Thyroid gland (tissue), 4 donors: ENCODE results near the gene TTR.

Source experiments
- CTCF ChIP-seq, 6 experiments: fragments of 200-600 bp in 3 of 6; fragments of 450-650 bp in 3 of 6; sonication (generic) in 3 of 6; IDR thresholded peaks; one replicate each; pipeline ENCODE4 v1.5.1; 2016 to 2019; ENCODE audit warnings: antibody characterized with exemption in 6 of 6, mild to moderate bottlenecking in 2 of 6, inconsistent platforms in 1 of 6, moderate library complexity in 1 of 6
- POLR2A ChIP-seq, 2 donors: fragments of 450-650 bp; IDR thresholded peaks; one replicate each; pipeline ENCODE4 v1.6.1; 2017; ENCODE audit warnings: antibody characterized with exemption in 2 of 2, mild to moderate bottlenecking in 2 of 2, moderate library complexity in 1 of 2

- no peak for TF ChIP-seq POLR2A (IDR thresholded peaks at IDR 0.05)
- TF ChIP-seq CTCF (IDR thresholded peaks at IDR 0.05), result no peak
Measured at GRCh38 chr18:31572368-31572767, 19.3 kb upstream of the TTR start.
